Stimulated activated CD8-positive, alpha-beta memory T cell treated with anti-CD3 and anti-CD28 coated beads, Interleukin-4, amount 100 ng/mL, for 1 hour (primary cell): ENCODE measurements around the gene SSU72.
"Not testable (repeated sequence)": the region's sequence is repeated elsewhere in the genome, so short reads cannot be mapped to it uniquely, and the experiment has no call there.

Experiments used
- DNase-seq, 2 donors: peaks; one replicate each; pipeline ENCODE4 v3.0.0-alpha.2; 2020; ENCODE audit warnings: low read depth in 2 of 2, low spot score in 1 of 2

SSU72 gene

DNA sequence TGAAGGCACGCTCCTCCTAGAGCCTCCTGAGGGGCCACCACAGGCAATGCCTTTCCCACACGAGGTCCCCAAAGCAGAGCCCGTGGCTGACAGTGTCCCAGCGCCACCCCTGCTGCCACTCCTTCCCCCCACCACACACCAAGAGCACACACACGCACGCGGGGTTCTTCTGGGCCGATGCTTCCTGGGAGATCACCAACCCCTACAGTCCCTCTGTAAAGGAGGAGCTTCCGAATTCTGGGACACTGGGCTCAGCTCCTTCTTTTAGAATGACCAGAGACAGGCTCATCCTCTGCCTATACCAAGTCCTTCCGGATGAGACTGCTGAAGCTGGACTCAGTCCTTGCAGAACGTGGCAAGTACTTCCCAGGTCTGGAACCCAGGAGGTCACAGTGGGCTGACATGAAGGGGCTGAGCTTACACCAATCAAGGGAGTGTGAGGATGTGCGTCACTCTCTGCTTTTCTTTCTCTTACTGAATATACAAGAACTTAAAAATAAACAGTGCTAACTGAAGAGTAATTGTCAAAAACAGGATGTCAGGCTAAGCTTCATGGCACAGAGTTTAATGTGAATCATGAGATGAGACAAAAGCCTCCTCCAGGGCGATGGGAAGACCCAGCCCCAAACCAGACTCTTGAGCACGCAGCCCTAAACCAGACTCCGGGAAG is 12.7 kb downstream of the SSU72 start:
- DNase-seq, result no peak

DNA sequence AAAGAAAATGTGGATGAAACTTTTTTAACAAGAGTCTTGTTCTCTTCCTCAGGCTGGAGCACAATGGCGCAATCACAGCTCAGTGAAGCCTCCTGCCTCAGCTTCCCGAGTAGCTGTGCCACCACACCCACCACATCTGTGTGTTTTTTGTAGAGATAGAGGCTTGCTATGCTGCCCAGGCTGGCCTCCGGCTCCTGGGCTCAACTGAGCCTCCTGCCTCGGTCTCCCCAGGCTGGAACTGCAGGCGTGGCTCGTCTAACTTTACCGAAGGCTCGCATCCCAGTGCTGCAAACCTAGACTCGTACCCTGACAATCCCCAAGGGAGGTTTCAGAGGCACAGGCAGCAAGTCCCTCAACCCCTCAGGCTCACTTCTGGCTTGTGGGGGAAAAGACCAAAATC is 14.5 kb downstream of the SSU72 start:
- DNase-seq, result no peak

DNA sequence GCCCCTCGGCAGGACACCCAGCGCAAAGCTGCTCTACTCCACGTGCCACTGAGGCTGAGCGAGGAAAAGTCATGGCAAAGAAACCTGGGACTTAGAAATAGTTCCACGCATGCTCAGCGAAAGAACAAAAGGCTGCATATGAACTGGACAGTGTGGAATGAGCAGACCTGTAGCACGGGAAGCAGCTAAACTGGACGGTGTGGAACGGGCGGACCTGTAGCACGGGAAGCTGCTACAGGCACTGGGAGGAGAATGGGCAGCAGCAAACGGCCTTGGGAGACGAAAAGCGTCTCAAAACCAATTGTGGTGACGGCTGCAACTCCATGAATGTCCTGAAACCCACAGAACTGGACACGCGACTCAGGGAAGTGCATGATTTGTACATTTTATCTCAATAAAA is 15.6 kb downstream of the SSU72 start:
- DNase-seq, result no peak

DNA sequence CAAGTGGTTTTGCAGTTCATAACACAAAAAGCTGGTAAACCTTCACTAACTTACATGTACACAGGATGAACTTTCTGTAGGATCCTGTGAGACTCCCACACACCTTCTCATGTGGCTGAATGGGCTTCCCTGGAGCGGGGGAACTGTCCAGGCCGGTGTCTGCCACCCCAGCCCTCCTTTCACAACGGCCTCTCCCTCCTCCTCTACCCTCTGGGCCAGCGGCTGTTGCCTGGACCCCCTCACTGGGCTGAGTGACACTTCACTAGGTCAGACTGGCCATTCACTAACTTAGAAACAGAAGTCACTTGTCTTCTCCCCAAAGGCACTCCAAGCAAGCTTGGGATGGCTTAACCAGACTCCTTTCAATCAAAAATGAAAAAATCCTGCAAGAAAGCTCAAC is 16.1 kb downstream of the SSU72 start:
- DNase-seq, result no peak

DNA sequence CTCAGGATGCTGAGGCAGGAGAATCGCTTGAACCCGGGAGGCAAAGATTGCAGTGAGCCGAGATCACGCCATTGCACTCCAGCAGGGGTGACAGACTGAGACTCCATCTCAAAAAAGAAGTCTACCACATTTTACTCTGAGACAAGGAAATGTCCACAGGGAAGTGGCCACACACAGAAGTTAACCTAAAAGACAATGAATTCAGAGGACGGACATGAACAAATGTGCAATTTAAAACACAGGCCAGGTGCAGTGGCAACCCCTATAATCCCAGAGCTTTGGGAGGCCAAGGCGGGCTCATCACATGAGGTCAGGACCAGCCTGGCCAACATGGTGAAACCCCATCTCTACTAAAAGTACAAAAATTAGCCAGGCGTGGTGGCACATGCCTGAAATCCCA is 17.0 kb downstream of the SSU72 start:
- DNase-seq, result not testable (repeated sequence)

DNA sequence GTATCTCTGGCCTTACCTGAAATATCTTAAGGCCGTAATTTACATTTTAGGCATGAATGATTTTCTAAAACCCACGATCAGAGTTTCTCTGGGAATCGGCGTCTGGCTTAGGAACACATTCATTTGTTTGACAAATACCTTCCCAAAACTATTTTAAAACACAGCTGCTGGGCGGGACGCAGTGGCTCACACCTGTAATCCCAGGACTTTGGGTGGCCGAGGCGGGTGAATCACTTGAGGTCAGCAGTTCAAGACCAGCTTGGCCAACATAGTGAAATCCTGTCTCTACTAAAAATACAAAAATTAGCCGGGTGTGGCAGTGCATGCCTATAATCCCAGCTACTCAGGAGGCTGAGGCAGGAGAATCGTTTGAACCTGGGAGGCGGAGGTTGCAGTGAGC is 17.7 kb downstream of the SSU72 start:
- DNase-seq, result not testable (repeated sequence)

DNA sequence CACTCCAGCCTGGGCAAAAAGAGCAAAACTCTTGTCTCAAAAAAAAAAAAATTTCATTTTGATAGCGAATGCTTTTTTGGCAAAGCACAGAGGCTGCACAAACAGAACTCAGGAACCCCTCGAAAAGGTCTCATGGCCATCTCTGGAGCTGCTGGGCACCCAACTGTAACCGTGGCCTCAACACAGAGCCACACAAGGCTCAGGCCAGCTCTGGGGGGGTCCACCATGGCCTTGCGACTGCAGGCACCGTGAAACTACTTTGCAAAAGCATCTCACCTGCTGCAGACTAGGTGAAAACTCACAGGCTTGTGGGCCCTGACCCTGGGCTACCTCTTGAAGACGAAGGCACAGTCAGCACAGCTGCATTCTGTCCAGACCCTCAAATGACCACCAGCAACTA is 18.2 kb downstream of the SSU72 start:
- DNase-seq, result no peak

DNA sequence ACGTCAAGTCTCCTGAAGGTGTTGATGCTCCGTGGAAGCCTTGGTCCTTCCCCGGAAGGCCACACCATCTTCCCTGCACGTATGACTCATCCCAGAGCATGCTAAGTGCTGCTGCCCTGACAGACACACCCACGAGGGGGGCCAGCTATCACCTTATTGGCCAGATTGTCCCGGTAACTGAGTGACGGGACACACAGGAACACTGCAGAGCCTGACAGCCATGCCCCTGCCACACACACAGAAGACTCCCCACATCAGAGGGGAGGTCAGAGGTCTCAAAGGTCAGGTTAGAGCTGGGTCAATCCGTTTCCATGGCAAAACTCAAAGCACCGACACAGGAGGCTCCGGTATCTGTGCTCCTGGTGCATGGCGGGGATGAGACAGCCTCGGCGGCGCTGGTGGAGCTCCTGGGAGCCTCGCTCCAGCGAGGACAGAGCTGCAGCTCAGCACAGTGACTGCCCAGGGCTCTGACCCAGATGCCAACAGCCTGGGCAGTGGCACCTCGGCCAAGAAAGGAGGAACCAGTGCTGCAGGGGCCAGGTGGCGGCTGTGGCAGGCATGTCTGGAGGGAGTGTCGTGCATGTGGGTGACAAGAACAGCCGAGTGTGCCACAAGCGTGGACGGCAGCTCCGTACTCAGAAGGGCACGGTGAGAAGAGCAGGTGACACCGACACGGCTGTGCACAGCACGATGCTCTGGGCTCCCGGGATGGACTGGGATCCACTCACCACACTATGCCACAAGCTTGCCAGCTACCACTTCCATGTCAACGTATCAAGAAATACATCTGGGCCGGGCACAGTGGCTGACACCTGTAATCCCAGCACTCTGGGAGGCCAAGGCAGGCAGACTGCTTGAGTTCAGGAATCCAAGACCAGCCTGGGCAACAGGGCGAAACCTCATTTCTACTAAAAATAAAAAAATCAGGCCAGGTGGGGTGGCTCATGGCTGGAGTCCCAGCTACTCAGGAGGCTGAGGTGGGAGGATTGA is 19.4 kb downstream of the SSU72 start:
- no peak for DNase-seq

DNA sequence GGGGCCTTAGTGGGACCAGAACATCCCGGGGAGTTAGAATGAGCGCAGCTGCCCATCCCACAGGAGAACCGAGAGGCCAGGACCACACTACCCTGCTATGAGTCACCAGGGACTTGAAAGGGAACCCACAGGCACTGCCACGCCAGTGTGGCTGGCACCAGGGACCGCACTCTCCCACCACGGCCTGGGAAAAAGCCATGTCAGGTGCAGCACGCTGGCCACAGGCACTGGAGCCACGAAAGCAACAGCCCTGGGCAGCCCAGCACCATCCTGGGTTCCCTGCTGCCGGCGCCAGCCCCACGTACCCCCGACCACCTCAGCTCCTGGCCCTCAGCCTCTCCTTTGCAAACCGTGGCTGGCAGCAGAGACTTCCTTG is 20.1 kb downstream of the SSU72 start:
- DNase-seq, result no peak

DNA sequence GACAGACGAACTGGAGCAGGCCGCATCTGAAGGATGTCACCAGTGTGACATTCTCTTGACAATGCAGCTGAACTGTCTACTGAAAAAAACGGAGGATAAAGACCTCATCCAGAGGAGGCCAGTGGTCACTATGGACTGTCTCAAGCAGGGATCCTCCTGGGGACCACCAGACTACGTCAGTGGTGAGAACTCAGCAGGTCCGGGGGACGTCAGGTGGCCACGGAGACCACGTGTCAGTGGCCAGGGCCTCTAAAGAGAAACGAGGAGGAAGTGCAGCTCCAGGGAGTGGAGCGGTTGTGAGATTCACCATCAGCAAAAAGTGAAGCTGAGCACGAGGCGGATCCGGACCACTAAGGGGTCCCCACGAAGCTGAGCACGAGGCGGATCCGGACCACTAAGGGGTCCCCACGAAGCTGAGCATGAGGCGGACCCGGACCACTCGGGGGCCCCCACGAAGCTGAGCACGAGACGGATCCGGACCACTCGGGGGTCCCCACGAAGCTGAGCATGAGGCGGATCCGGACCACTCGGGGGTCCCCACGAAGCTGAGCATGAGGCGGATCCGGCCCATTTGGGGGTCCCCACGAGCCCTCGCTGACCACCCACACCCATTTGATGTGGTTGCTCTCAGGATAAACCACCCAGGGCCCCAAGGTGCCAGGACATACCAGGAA is 20.7 kb downstream of the SSU72 start:
- no peak for DNase-seq

DNA sequence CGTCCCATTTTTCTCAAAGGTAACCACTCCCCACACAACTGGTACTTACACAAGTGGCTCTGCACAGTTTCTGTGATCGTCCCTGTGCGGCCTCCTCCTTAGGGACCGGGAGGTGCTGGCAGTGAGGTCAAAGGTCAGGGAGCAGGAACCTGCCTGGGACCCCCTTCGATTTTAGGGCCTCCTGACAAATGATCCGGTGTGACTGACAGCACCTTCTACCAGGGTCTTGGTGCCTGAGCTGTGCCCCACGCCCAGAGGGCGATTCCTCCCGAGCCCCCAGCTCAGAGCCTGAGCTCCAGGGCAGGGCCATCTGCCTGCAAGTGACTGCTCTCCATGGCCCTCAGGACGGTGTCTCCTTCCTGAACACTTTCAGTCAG is 22.4 kb downstream of the SSU72 start:
- no peak for DNase-seq

DNA sequence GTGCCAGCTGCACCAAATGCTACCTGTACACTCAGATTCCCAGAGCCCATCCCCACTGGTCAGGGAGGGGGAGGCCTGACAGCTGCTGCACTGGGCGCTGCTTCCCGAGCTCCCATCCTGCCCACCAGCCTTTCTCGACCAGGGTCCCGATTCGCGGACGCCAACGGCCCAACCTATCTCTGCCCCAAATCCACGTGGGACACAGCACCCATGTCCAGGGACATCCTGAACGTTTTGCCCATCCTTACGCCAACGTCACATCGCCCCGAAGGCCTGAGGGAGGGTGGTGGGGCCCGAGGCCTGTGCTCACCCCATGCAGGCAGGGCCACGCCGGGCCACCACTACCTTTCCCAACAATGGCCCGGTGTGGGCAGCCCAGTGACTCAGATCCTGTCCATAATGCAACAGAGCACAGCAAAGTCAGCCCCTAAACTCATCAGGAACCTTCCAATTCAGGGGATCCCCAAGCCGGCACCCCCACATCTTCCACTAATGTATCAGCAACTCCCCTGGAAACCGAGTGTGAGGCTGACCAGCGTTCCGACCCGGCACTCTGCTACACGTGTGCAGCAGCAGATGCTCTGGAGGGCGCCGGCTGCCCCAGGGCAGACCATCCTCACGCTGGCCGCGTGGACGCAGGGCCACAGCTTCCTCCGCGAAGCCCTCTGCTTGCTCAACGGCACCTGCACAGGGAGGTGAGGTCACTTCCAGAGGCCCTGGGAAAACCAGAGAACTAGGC is 23.0 kb downstream of the SSU72 start:
- no peak for DNase-seq

DNA sequence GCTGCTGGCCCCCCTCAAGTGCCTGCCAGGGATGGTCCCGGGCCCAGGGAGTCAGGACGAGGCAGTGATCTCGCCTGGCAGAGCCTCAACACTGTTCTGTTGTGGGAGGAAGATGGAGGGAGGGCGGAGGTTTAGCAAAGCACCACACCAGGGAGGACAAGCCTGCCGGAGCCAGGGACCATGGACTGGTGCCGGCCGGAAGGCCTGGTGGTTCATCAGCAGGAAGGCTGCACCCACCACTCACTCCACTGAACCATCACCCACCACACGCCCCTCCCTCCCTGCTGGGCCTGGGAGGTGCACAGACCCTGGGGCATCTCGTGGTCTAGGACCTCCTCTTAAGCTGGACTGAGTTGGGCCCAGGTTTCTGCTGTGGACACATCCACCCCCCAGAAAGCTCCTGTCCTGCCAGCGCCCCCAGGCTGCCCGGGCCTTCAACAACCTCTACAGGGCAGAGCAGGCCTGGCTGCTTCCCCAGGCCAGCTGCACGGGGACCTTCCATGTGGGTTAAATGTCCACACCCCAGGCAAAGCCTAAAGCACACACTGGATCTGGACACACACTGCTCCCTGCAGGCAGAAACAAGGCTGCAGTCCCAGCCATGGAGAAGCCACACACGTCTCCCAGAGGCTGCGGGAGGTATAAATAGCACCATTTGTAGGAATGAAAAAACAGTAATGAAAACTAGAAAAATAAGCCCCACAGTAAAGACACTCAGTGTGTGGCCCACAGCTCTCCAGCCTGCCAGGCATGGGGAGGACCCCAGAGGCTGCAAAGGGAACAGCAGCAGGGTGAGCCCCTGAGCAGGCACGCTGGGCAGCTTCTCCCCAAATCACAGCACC is 23.9 kb downstream of the SSU72 start:
- no peak for DNase-seq

DNA sequence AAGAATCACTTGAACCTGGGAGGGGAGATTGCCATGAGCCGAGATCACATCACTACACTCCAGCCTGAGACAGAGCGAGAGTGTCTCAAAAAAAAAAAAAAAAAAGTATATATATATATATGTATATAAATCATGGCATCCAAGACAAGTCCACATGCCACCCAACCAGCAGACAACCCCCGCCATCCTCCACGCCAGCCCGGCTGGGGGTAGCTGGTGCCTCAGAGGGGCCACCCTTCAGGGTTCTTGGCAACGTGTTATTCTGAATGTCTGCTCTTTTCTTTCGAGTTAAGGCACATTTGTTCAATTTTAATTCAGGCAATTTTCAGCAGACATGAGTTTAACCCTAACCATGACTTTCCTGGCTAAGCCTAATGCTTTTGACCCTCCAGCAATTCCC is 24.6 kb downstream of the SSU72 start:
- no peak for DNase-seq

DNA sequence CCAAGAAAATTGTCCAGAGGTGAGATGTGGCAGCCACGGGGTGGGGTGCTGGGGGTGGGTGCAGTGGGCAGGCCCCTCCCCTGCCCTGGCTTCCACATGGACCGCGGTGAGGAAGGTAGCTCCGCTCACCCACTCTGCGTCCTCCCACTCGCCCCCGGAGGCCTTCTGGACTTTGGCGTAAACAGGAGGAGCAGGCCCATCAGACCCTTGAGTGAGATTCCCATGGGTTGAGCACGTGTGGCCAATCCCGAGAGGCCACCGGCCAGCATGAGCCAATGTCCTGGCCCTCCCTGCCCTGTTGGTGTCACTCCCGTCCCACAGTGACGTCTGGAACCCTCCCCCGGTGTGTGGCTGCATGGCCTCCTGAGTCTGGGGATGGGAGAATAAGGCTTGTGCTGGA is 26.1 kb downstream of the SSU72 start:
- DNase-seq, result no peak

DNA sequence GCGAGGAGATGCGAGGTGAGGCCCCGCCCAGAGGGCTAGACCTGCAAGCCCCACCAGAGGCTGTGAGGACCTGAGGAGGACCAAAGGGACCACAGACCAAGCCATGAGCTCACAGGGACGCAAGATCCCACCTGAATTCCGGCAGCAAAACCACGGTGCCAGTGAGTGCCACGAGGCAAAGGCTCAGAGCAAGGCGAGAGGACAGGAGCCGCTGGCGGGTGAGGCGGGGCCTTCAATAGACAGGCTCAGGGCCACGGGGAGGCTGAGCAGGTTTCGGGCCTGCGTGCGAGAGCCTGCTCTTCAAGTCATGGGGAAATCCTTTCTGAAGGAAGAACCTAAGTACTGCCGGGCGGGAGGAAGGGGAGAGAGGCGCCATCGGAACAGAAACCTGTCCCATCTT is 27.2 kb downstream of the SSU72 start:
- DNase-seq, result no peak

DNA sequence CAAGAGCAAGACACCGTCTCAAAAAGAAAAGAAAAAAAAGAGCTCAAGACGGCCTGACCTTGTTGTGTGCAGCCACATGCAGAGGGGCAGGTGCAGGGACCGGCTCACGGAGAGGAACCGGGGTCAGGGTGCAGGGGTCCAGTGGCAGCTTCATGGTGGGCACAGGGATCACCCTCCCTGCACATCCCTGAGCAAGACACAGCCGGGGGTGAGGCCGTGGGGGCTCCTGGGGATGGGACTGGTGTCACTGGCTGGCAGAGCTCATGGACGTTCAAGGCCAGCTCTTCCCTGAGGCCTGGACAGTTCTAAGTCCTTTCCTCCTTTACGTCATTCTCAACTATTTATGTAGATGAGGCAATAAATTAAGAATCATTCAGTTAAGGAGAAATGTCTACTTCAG is 27.7 kb downstream of the SSU72 start:
- DNase-seq, result no peak

DNA sequence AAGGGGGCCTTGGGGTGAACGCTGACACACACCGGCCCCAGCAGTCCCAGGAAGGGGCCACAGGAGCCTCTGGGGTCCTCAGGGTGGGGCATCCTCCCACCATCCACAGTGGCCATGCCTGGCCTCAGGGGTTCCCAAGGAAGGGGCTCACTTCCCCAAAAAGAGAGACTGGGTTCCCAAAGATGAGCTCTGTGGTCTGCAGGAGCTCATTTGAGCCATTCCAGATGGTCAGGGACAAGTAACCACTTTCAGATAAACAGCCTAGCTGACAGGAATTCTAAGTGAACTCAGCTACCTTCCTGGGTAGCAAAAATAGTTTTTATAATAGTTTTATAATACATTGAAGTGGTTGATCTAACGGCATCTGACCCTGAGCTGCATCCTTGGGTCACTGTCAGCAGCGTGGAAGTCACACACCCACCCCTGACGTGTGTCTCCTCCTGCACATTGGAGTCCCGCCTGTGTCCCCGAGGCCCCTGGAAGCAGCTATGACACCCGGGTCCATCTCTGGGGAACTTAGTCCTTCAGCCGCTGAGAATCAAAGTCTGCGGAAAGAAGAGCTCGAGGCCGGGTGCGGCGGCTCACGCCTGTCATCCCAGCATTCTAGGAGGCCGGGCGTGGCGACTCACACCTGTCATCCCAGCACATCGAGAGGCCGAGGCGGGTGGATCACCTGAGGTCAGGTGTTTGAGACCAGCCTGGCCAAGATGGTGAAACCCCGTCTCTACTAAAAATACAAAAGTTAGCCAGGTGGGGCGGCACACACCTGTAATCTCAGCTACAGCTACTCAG is 28.5 kb downstream of the SSU72 start:
- DNase-seq, result no peak

DNA sequence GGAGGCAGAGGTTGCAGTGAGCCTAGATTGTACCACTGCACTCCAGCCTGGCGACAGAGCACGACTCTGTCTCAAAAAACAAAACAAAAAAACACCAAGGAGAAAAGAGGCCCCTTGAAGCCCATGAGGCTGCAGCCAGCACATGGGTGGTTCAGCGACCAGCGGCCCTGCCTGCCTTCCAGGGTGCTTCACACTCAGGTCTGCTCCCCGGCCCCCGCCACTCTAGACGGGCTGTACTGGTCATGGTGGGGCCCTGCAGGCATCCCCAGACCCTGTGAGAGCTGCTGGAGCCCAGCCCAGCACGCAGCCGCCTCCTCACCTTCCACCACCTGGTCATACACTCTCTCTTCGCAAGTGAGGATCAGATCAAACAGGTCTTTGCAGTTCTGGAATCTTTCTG is 30.1 kb downstream of the SSU72 start:
- DNase-seq, result no peak

DNA sequence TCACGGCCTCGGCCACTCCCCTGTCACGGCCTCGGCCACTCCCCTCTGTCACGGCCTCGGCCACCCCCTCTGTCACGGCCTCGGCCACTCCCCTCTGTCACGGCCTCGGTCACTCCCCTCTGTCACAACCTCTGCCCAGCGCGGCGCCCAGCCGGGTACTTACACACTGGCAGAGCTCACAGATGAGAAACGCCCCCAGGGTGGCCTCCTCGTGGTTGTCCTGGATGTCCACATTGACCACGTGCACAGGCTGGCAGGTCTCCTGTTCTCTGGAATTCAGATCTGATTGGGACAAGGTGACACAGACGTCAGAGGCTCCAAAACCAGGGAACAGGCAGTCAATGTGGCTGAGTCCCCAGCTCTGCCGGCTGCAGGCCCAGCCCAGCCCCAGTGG is 31.0 kb downstream of the SSU72 start:
- DNase-seq, result no peak
